ENCODE measurements around the gene BCAS3.

- no peak for TF ChIP-seq POLR2A (IDR thresholded peaks at IDR 0.05; ENCODE audit: low read length)
- TF ChIP-seq GATA1 (IDR thresholded peaks at IDR 0.05; ENCODE audit: low read depth, low read length): no peak
Measured at GRCh38 chr17:61368049-61368831, 690.6 kb downstream of the BCAS3 start.

All from erythroblast (primary cell).